Heart left ventricle (tissue), 13 donors: Measurements from ENCODE around the gene PDCD1.

Experiments
- CTCF ChIP-seq, 12 donors: fragments of 200-600 bp; sonication (generic) in 4 of 12; IDR thresholded peaks; one replicate each; pipeline versions ENCODE4 v1.5.0 to v1.8.0; 2018 to 2022; ENCODE audit warnings: antibody characterized with exemption in 12 of 12, mild to moderate bottlenecking in 5 of 12
- POLR2A ChIP-seq, 2 donors: fragments of 450-650 bp; IDR thresholded peaks; one replicate each; pipeline ENCODE4 v1.6.1; 2017; ENCODE audit warnings: antibody characterized with exemption in 2 of 2, mild to moderate bottlenecking in 2 of 2, moderate library complexity in 2 of 2
- donor health status: ischemic (EF 13 %, LVEDD 7.1; RV severe dilation, severe dysfunction).
- donor health status: DM: no; HTN: yes; CAD: no.
- donor health status: DM: no; HTN: no; CAD: no.
- donor health status: ischemic (EF 25% LVEDD 6.9; RV normal size, moderate dysfunction).
- donor health status: ischemic (EF 25% LVEDD 5.7; RV mildly dilated, moderate dysfunction).
- donor health status: ischemic (EF 35%, LVEDD 5.7; RV mildly dilated, moderate dysfunction).
- donor health status: nonischemic (EF 11% LVEDD 7.7; RV severe dilation, severe dysfunction).
- donor health status: DM: yes; HTN: yes; CAD: no.
- donor health status: PGD.
- donor health status: ischemic (EF 29% LVEDD 5.4; RV normal size, mild dysfunction).
- donor health status: nonischemic (EF 23%, LVEDD 6.1; RV moderate dilation, normal function).

- TF ChIP-seq CTCF (IDR thresholded peaks at IDR 0.05) (no peak), POLR2A (IDR thresholded peaks at IDR 0.05) (no peak)
Observed at GRCh38 chr2:241873803-241874110, 15.1 kb upstream of the PDCD1 start.
